Measurements from ENCODE around the gene LCLAT1.

LCLAT1 gene

GRCh38 chr2:30412684-30413570, 34.1 kb upstream of the LCLAT1 start:
- H3K27ac ChIP-seq = no peak overlapping the region
- no peak for TF ChIP-seq CTCF (conservative IDR thresholded peaks at IDR 0.05)
- TF ChIP-seq ZFX (IDR thresholded peaks at IDR 0.05) = no peak

DNA sequence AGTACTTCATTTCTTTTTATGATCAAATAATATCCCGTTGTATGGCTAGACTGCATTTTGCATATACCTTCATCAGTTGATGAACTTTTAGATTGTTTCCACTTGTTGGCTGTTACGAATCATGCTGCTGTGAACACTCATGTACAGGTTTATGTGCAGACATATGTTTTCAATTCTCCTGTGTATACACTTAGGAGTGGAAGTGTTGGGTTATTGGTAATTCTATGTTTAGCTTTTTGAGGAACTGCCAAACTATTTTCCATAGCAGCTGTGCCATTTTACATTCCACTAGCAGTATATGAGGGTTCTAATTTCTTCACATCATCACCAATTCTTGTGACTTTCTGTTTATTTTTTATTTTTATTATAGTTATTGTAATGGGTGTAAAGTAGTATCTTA, 32.1 kb upstream of the LCLAT1 start:
- TF ChIP-seq CTCF (conservative IDR thresholded peaks at IDR 0.05) = no peak
- TF ChIP-seq ZFX (IDR thresholded peaks at IDR 0.05) = no peak
- H3K27ac ChIP-seq = no peak overlapping the region

DNA sequence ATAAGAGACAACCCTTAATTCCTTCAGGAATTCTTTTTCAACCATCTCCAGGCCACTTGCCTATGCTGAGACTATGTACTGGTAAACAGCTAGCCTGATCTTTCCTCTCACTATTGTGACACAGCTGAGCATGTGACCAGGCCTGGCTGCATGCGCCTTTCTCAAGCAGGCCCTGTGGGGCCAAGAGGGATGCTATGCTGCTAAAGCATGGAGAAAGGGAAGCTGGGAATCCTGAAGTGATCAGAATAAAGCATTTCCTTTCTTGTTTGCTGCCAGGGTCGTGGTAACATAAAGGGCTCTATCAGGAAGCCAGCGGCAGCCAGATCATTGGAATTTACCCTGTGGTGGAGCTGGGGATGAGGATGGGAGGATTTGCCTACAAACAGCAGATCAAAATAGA, 29.8 kb upstream of the LCLAT1 start:
- TF ChIP-seq ZFX (IDR thresholded peaks at IDR 0.05) = no peak
- no peak for TF ChIP-seq CTCF (conservative IDR thresholded peaks at IDR 0.05)
- H3K27ac ChIP-seq = no peak overlapping the region

- TF ChIP-seq CTCF (conservative IDR thresholded peaks at IDR 0.05) (no peak), ZFX (IDR thresholded peaks at IDR 0.05) (no peak)
These were observed 25.9 kb upstream of the LCLAT1 start for GRCh38 chr2:30421026-30421603.

DNA sequence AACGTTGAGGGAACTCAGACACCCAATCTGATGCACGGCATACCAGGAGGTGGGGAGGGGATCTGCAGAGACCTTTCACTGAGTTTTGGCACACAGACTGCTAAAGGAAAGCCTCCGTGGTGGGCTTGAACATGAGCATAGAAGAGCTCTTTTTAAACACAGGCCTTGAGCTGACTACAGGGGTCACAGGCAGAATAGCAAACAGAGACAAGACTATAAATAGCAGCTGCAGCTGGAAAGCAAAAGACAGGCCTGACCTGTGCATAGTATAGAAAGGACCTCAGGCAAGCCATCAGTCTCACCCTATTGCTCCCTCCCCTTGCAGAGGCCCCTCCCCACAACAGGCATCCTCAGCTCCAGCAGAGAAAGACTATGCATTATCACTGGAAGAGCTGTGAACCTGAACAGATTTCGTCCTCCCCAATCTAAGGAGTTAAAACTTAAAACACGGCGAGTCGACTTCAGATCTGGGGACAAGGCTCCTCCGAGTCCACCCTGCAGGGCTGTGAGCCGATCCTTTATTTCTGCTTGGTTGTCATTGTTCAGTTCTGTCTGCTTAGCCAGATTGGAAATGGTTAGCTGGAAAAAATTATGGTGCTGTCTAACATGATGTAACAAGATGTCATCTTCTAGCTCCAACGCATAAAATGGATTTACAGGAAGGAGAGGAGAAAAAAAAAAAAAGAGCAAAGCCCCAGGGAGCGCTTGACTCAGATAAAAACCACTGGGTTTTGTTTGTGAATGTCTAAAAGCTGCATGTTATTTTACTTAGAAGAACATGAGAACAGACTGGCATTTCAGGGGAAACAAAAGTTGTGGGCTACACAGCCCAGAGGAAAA, 25.2 kb upstream of the LCLAT1 start:
- TF ChIP-seq CTCF (conservative IDR thresholded peaks at IDR 0.05) = no peak
- no peak for TF ChIP-seq ZFX (IDR thresholded peaks at IDR 0.05)
- no peak overlapping the region for H3K27ac ChIP-seq

More at GRCh38 chr2:30421026-30421603, 25.9 kb upstream of the LCLAT1 start:
- no peak overlapping the region for H3K27ac ChIP-seq

DNA sequence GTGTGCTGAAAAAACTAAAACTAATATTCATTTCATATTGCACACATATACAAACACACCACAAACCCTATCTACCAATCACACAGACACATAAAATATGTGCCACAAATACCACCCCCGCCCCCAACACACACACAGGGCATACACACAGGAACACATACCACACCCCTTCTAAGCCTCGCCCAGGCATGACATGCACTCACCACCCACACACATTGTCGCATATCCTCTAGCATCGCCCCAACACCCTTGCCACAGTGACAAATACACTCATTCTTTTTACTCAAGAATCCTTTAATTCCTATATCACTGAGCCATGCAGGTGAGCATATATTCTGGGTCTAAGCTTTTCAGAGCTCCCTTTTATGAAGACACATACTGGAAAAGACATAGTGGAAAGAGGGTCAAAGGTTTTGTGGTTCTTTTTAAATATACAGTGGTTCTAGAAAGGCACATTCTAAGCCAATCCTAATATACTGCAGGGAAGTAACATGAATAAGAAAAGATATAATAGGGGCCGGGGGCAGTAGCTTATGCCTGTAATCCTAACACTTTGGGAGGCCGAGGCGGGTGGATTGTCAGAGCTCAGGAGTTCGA, 24.5 kb upstream of the LCLAT1 start:
- TF ChIP-seq ZFX (IDR thresholded peaks at IDR 0.05) = no peak
- H3K27ac ChIP-seq = no peak overlapping the region

GRCh38 chr2:30424231-30424630, 22.8 kb upstream of the LCLAT1 start:
- no peak for TF ChIP-seq CTCF (conservative IDR thresholded peaks at IDR 0.05)
- no peak for TF ChIP-seq ZFX (IDR thresholded peaks at IDR 0.05)
- H3K27ac ChIP-seq = no peak overlapping the region
